Hematopoietic multipotent progenitor cell treated with erythropoietin and hydrocortisone succinate and interleukin-3 and kit ligand, for 15 days (in vitro differentiated cells): ENCODE data around the gene SNX27.
"Not testable (repeated sequence)": the region's sequence is repeated elsewhere in the genome, so short reads cannot be mapped to it uniquely, and the experiment has no call there.

Experiments
- DNase-seq: peaks from one replicate; pipeline ENCODE4 v3.0.0-alpha.2; 2015; ENCODE audit warnings: low spot score

SNX27 gene

DNA sequence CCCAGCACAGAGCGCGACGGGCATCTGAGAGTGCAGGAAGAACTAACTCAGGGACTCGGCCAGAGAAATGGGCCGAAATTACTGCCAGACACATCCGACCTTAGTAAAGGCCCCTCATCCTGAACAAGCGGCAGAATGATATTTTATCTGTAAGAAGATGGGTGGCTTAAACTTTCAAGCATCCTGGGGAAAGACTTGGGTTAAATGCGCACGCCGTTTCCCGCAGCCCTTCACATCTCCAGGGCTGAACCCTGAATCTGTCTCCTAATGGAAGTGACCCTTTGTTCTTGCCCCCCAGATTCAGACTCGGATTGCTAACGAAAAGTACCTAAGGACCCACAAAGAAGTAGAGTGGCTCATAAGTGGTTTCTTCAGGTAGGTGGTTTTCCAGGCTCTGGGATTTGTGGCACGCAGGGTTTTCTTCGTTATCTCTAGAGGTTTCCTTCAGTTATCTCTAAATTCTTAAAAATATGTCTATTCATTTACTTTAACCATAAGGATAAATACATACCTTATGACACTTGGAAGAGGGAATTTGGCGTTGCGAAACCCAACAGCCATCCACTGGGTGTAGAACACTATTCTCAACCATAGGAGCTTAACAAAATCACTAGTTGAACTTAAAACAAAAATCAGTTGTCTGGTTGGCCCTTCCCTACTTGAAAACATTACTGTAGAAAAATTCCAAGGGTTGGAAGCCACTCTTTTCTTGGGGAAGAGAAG, 110.1 kb downstream of the SNX27 start:
- no peak for DNase-seq

- no peak for DNase-seq
Measured at GRCh38 chr1:151723726-151724370, 112.0 kb downstream of the SNX27 start.

GRCh38 chr1:151728151-151729054, 116.6 kb downstream of the SNX27 start:
- DNase-seq: no peak

DNA sequence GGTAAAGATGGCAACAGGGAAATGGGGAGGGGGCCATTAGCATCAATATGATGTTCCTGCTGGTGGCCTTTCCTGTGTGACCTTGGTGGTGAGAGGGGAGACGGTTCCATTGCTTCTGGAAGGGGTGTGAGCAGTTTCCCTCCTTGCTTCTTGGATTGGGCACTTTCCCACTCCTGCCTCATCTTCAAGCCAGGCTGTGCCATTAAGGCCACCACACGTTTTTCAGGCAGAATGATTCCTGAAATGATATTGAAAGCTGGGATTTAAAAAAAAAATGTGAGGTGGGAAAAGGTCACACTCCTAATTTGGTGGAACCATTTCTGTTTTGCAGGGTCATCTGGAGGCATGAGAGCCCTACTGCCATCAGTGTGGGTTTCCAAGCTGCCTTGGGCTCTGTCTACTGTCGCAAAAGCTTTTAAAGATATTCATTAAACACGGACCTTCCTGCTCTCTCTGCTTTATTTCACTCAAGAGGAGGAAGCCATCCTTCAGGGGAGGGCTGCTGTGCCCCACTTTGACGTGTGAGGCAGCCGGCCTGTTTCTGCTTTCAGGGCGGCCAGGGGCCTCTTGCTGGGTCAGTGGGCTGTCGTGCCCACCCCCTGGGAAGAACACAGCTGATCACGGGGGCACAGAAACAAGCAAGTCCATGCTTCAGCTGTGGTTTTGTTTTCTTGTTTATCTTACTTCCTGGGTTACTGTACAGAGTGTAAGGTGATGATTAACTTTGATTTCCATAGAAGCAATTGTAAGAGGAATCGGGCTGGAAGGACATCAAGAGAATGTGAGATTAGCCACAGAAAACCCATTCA, 117.5 kb downstream of the SNX27 start:
- no peak for DNase-seq

GRCh38 chr1:151729966-151730291, 118.1 kb downstream of the SNX27 start:
- DNase-seq: no peak

- DNase-seq: no peak
Measured at GRCh38 chr1:151733126-151733525, 121.3 kb downstream of the SNX27 start.

GRCh38 chr1:151733995-151734394, 122.1 kb downstream of the SNX27 start:
- DNase-seq: not testable (repeated sequence)

DNA sequence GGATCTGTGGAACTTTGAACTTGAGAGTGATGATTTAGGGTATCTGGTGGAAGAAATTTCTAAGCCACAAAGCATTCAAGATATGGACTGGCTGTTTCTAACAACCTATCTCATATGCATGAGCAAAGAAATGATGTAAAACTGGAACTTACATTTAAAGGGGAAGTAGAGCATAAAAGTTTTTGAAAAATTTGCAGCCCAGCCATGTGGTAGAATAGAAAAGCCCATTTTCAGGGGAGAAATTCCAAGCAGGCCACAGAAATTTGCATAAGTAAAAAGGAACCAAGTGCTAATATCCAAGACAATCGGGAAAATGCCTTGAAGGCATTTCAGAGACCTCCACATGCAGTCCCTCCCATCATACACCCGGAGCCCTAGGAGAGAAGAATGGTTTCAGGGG, 125.2 kb downstream of the SNX27 start:
- no peak for DNase-seq

- DNase-seq: no peak
Measured at GRCh38 chr1:151737479-151737878, 125.6 kb downstream of the SNX27 start.

DNA sequence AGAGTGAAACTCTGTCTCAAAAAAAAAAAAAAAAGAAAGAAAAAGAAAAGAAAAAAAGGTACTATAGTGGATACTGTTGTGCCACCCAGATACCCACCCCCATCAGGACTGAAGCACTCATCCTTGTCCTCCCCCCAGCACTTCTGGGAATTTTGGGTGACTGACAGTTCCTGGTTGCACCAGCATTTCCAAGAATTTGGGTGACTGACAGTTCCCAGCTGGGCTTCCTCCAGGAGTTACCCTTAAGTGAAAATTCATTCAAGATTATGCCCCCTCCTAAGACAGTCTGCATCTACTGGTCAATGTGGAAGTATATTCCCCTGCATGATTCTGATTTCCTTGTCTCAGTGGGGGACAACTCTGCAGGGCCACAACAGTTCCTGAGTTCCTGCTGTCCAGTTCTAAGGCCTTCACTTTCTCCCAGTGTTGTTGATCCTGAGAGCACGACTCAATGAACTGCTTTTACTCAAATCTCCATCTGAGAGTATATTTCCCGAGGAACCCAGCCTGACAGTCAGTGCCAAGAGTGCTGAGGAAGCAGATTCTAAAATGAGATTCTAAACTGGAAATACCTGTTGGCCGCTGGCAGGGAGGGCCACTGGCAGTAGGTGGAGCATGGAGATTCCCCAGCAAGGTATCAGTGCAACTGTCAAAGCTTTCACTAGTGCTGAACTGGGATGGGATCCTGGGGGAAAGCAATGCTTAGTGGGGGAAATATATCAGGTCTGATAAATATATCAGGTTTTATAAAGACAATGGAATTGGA, 127.9 kb downstream of the SNX27 start:
- no peak for DNase-seq

DNA sequence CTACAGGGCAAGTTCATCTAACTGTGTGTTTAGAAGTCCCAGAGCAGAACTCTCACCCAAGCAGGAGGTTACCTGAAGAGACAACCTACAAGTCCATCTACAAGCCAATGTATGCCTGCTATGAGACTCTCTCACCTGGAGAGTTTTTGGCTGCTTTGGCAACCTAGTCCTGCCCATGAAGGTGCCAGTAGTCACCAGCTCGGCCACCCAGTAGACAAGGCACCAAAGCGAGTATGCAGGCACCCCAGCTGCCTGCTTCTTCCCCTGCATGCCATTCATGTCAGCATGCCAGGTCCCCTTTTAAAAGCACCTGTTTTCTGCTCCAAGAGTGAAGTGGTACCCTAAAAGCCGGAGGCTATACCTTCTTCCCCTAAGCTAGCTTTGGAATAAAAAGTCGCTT, 129.7 kb downstream of the SNX27 start:
- DNase-seq: no peak
